ENCODE measurements around the gene LRRC23.
A peak's percentile ranks its signal among the peaks of the same experiment; 100 is the strongest.

LRRC23 gene

GRCh38 chr12:6928703-6929407 is 24.2 kb downstream of the LRRC23 start:
- no peak for DNase-seq

- DNase-seq = no peak
Measured at GRCh38 chr12:6929466-6930452, 25.1 kb downstream of the LRRC23 start.

DNA sequence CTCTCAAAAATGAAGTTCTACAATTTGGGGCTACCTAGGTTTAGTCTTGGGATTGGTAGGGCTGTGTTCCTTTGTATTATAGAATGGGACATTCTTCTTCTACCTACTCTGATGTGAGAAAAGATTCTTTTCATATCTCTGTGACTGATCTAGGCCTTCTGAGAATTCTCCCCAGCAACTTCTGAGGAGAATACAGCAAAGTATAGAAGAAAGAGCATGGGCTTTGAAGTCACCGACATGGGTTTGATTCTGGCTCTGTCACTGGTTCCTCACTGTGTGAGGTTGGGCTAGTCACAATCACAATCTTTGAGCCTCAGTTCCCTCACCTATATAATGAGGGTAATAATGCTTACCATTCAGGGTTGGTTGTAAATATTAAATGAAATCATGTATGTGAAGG is 28.1 kb downstream of the LRRC23 start:
- DNase-seq = no peak

DNA sequence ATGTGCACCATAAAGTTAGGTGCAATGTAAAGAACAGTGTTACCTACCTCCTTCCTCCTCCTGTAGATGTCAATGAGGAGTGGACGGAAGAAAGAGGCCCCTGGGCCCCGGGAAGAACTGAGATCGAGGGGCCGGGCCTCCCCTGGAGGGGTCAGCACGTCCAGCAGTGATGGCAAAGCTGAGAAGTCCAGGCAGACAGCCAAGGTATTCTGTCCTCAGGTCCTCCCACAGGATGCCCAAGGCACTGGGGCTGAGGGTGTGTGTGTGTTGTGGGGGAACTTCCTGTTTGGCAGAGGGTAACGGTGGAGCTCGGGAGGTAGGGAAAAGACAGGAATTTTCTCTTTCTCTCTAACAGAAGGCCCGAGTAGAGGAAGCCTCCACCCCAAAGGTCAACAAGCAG is 29.5 kb downstream of the LRRC23 start:
- DNase-seq = no peak

DNA sequence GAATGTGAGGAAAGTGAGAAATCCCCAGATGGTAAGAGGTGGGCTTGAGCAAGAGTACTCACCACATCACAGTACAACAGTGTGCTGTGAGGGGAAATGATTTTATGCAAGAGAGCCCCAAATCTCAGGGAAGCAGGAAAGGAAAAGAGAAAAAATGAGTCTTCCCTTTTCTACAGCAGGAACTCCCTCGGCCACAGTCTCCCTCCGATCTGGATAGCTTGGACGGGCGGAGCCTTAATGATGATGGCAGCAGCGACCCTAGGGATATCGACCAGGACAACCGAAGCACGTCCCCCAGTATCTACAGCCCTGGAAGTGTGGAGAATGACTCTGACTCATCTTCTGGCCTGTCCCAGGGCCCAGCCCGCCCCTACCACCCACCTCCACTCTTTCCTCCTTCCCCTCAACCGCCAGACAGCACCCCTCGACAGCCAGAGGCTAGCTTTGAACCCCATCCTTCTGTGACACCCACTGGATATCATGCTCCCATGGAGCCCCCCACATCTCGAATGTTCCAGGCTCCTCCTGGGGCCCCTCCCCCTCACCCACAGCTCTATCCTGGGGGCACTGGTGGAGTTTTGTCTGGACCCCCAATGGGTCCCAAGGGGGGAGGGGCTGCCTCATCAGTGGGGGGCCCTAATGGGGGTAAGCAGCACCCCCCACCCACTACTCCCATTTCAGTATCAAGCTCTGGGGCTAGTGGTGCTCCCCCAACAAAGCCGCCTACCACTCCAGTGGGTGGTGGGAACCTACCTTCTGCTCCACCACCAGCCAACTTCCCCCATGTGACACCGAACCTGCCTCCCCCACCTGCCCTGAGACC is 31.0 kb downstream of the LRRC23 start:
- DNase-seq = no peak

- no peak for DNase-seq
Measured at GRCh38 chr12:6936194-6936635, 31.6 kb downstream of the LRRC23 start.

DNA sequence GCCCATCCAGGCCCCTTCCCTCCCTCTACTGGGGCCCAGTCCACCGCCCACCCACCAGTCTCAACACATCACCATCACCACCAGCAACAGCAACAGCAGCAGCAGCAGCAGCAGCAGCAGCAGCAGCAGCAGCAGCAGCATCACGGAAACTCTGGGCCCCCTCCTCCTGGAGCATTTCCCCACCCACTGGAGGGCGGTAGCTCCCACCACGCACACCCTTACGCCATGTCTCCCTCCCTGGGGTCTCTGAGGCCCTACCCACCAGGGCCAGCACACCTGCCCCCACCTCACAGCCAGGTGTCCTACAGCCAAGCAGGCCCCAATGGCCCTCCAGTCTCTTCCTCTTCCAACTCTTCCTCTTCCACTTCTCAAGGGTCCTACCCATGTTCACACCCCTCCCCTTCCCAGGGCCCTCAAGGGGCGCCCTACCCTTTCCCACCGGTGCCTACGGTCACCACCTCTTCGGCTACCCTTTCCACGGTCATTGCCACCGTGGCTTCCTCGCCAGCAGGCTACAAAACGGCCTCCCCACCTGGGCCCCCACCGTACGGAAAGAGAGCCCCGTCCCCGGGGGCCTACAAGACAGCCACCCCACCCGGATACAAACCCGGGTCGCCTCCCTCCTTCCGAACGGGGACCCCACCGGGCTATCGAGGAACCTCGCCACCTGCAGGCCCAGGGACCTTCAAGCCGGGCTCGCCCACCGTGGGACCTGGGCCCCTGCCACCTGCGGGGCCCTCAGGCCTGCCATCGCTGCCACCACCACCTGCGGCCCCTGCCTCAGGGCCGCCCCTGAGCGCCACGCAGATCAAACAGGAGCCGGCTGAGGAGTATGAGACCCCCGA is 32.2 kb downstream of the LRRC23 start:
- DNase-seq = no peak

GRCh38 chr12:6937481-6938352 is 33.1 kb downstream of the LRRC23 start:
- DNase-seq = peak; percentile 86

DNA sequence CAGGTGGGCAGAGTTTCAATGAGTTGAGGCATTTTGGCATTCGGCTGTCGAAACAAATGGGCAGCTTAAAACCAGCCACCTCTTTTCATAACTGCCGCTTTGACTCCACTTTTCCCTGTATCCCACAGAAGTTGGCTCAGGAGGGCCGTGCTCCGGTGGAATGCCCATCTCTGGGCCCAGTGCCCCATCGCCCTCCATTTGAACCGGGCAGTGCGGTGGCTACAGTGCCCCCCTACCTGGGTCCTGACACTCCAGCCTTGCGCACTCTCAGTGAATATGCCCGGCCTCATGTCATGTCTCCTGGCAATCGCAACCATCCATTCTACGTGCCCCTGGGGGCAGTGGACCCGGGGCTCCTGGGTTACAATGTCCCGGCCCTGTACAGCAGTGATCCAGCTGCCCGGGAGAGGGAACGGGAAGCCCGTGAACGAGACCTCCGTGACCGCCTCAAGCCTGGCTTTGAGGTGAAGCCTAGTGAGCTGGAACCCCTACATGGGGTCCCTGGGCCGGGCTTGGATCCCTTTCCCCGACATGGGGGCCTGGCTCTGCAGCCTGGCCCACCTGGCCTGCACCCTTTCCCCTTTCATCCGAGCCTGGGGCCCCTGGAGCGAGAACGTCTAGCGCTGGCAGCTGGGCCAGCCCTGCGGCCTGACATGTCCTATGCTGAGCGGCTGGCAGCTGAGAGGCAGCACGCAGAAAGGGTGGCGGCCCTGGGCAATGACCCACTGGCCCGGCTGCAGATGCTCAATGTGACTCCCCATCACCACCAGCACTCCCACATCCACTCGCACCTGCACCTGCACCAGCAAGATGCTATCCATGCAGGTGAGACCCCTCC is 34.0 kb downstream of the LRRC23 start:
- DNase-seq = no peak

GRCh38 chr12:6939191-6939540 is 34.5 kb downstream of the LRRC23 start:
- no peak for DNase-seq

GRCh38 chr12:6941267-6941666 is 36.6 kb downstream of the LRRC23 start:
- no peak for DNase-seq

DNA sequence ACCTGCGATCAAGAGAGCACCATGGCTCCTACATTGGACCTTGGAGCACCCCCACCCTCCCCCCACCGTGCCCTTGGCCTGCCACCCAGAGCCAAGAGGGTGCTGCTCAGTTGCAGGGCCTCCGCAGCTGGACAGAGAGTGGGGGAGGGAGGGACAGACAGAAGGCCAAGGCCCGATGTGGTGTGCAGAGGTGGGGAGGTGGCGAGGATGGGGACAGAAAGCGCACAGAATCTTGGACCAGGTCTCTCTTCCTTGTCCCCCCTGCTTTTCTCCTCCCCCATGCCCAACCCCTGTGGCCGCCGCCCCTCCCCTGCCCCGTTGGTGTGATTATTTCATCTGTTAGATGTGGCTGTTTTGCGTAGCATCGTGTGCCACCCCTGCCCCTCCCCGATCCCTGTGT is 37.2 kb downstream of the LRRC23 start:
- no peak for DNase-seq

- DNase-seq = no peak
Measured at GRCh38 chr12:6942331-6942665, 37.7 kb downstream of the LRRC23 start.

- DNase-seq = peak; percentile 85
Measured at GRCh38 chr12:6943389-6943721, 38.7 kb downstream of the LRRC23 start.

DNA sequence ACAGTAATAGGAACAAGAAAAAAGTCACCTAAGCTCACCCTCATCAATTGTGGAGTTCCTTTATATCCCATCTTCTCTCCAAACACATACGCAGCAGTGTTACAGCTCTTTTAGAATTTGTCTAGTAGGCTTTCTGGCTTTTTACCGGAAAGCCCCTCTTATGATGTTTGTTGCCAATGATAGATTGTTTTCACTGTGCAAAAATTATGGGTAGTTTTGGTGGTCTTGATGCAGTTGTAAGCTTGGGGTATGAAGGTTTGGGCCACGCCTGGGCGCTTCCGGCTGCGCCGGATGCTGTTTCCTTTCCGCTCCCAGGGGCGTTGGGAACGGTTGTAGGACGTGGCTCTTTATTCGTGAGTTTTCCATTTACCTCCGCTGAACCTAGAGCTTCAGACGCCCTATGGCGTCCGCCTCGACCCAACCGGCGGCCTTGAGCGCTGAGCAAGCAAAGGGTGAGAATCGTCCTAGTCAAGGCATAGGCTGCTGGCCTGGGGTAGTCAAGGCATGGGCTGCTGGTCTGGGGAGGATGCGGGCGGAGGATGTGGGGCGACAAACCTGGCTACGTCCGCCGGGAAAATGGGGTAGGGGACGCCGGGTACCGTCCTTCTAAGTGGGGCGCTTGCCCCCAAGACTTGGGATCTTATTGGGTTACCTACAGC is 39.2 kb downstream of the LRRC23 start, which contains the start of the genes C12orf57 and RNU7-1:
Gene C12orf57, plus strand, starts transcription at position 301 of the 659 bp plus-strand sequence. Its CDS starts 100 bp downstream, at position 401.
Gene RNU7-1, plus strand, starts transcription at position 95 of the 659 bp plus-strand sequence.
- DNase-seq = peak; percentile 97

DNA sequence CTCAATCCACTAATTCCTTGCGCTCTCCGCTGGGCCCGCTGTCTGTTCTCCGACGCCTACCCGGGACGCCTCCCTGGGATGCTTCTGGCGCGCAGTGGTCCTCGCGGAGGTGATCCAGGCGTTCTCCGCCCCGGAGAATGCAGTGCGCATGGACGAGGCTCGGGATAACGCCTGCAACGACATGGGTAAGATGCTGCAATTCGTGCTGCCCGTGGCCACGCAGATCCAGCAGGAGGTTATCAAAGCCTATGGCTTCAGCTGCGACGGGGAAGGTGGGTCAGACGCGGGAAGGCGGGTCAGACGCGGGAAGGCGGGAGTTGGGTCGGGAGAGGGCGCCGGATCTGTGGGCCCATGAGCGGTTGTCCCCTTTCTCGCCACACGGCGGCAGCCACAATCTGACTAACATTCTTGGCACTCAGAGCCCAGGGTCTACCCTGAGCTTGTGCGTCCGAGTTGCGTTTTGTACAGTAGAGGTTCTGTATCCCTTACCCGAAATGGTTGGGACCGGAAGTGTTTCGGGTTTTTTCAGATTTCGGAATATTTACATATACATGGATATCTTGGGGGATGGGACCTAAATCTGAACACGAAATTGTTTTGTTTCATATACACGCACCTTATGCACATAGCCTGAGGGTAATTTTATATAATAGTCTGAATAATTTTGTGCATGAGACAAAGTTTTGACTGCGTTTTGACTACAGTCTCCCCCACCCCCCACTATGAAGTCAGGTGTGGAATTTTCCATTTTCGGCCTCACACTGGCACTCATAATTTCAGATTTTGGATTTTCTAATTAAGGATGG is 40.0 kb downstream of the LRRC23 start:
- peak; percentile 97 for DNase-seq

- DNase-seq = no peak
Measured at GRCh38 chr12:6945613-6946012, 41.0 kb downstream of the LRRC23 start.

- DNase-seq = peak; percentile 95
Measured at GRCh38 chr12:6946033-6946919, 41.7 kb downstream of the LRRC23 start.

Measured in DMS79 (cell line).